HepG2 (cell line): ENCODE measurements around the gene RAD51. TPM values are rescaled to one million over a fixed set of nuclear protein-coding genes. Genes with fewer than 3 reads are reported as not detected.

Experiments
- FIP1L1 ChIP-seq: fragments of 200-400 bp; formaldehyde crosslinking; IDR thresholded peaks from 2 replicates; pipeline ENCODE4 v1.6.1; 2018; ENCODE audit warnings: low read depth, mild to moderate bottlenecking, low read length, moderate library complexity, borderline replicate concordance; ENCODE audit not compliant: insufficient read depth
- HDAC1 ChIP-seq: sonication (generic); formaldehyde crosslinking; IDR thresholded peaks from 2 replicates; pipeline ENCODE4 v1.5.1; 2020; ENCODE audit warnings: mild to moderate bottlenecking, missing genetic modification reagents
- HNF4A ChIP-seq: sonication (generic); formaldehyde crosslinking; IDR thresholded peaks from 2 replicates; pipeline ENCODE4 v1.4.0; 2020; ENCODE audit warnings: missing genetic modification reagents
- KAT8 ChIP-seq: IDR thresholded peaks from 2 replicates; pipeline ENCODE4 v1.6.1; 2016; ENCODE audit warnings: missing genetic modification reagents, missing compliant biosample characterization
- LCORL ChIP-seq, 2 experiments: fragments of 450-650 bp in 1 of 2; sonication (generic) in 1 of 2; formaldehyde crosslinking in 1 of 2; IDR thresholded peaks; 2 replicates each; pipeline versions ENCODE4 v1.5.0 to v1.6.1; 2017 to 2020; ENCODE audit warnings: antibody characterized with exemption in 1 of 2, missing genetic modification reagents in 1 of 2
- NFE2L1 ChIP-seq: sonication (generic); formaldehyde crosslinking; IDR thresholded peaks from 2 replicates; pipeline ENCODE4 v1.4.0; 2020; ENCODE audit warnings: missing genetic modification reagents, mild to moderate bottlenecking, borderline replicate concordance
- NFE2L2 ChIP-seq: fragments of 150-350 bp; IDR thresholded peaks from 2 replicates; pipeline ENCODE4 v1.6.1; 2014; ENCODE audit warnings: low read length
- RAD21 ChIP-seq: fragments of 450-650 bp; formaldehyde crosslinking; IDR thresholded peaks from 2 replicates; pipeline ENCODE4 v1.5.0; 2020; ENCODE audit warnings: mild to moderate bottlenecking
- RBFOX2 ChIP-seq: fragments of 200-400 bp; formaldehyde crosslinking; IDR thresholded peaks from 2 replicates; pipeline ENCODE4 v1.6.1; 2017; ENCODE audit warnings: low read depth, mild to moderate bottlenecking, low read length
- RCOR2 ChIP-seq: IDR thresholded peaks from 2 replicates; pipeline ENCODE4 v1.6.1; 2016; ENCODE audit warnings: missing biosample characterization, missing genetic modification reagents
- SOX6 ChIP-seq, 2 experiments: fragments of 450-650 bp in 1 of 2; sonication (generic) in 1 of 2; formaldehyde crosslinking in 1 of 2; IDR thresholded peaks; 2 replicates each; pipeline versions ENCODE4 v1.4.0 to v1.6.1; 2017 to 2020; ENCODE audit warnings: antibody characterized with exemption in 1 of 2, mild to moderate bottlenecking in 1 of 2, missing genetic modification reagents in 1 of 2
- TOPORS ChIP-seq: sonication (generic); formaldehyde crosslinking; IDR thresholded peaks from 2 replicates; pipeline ENCODE4 v1.8.0; 2023; ENCODE audit warnings: mild to moderate bottlenecking, missing genetic modification reagents
- ZIK1 ChIP-seq: sonication (generic); formaldehyde crosslinking; IDR thresholded peaks from 2 replicates; pipeline ENCODE4 v1.5.0; 2020; ENCODE audit warnings: mild to moderate bottlenecking, low read depth, missing genetic modification reagents, borderline replicate concordance
- ZMAT3 ChIP-seq: sonication (generic); formaldehyde crosslinking; conservative IDR thresholded peaks from 2 replicates; pipeline ENCODE4 v1.7.0; 2021; ENCODE audit warnings: missing genetic modification reagents
- ZNF543 ChIP-seq: sonication (generic); formaldehyde crosslinking; IDR thresholded peaks from 2 replicates; pipeline ENCODE4 v1.4.0; 2020; ENCODE audit warnings: mild to moderate bottlenecking, missing genetic modification reagents
- ZNF616 ChIP-seq: sonication (generic); formaldehyde crosslinking; IDR thresholded peaks from 2 replicates; pipeline ENCODE4 v1.5.0; 2020; ENCODE audit warnings: low read depth, mild to moderate bottlenecking, missing genetic modification reagents
- ZNF761 ChIP-seq: sonication (generic); formaldehyde crosslinking; conservative IDR thresholded peaks from 2 replicates; pipeline ENCODE4 v1.4.0; 2020; ENCODE audit warnings: mild to moderate bottlenecking, missing genetic modification reagents
- ZNF792 ChIP-seq: IDR thresholded peaks from 2 replicates; pipeline ENCODE4 v1.6.1; 2016
- ZSCAN22 ChIP-seq: sonication (generic); formaldehyde crosslinking; IDR thresholded peaks from 2 replicates; pipeline ENCODE4 v1.4.0; 2020; ENCODE audit warnings: mild to moderate bottlenecking, missing genetic modification reagents
- ZSCAN31 ChIP-seq: sonication (generic); formaldehyde crosslinking; IDR thresholded peaks from 2 replicates; pipeline ENCODE4 v1.5.0; 2020; ENCODE audit warnings: low read depth, mild to moderate bottlenecking, missing genetic modification reagents
- polyA plus RNA-seq, 8 experiments: library from polyadenylated mRNA; depleted of rRNA in 3 of 8; stranded (reverse) in 7 of 8; unstranded in 1 of 8; fragments of >200 nt; fragmentation: Illumina TruSeq in 4 of 8; extraction: Trizol in 4 of 8; gene quantifications; 2 replicates each; pipeline versions ENCODE4 v1.2.1 to v1.2.3, GENCODE V29; 2011 to 2016; ENCODE audit warnings: low read depth in 4 of 8, missing spikeins in 1 of 8, mixed read lengths in 1 of 8; ENCODE audit not compliant: insufficient read depth in 1 of 8
- total RNA-seq, 5 experiments: library from RNA; depleted of rRNA; stranded (reverse); fragments of >200 nt; fragmentation: Illumina TruSeq; extraction: Trizol; gene quantifications; 2 replicates each; pipeline ENCODE4 v1.2.3, GENCODE V29; 2016; ENCODE audit warnings: low read depth in 1 of 5
- TF ChIP-seq, protein P1 (sequence below): sonication (generic); formaldehyde crosslinking; IDR thresholded peaks from 2 replicates; pipeline ENCODE4 v1.5.0; 2020; ENCODE audit warnings: missing genetic modification reagents
- TF ChIP-seq, protein P2 (sequence below): sonication (generic); formaldehyde crosslinking; IDR thresholded peaks from 2 replicates; pipeline ENCODE4 v1.5.0; 2020; ENCODE audit warnings: missing genetic modification reagents, mild to moderate bottlenecking, borderline replicate concordance
- TF ChIP-seq, protein P3 (sequence below): sonication (generic); formaldehyde crosslinking; IDR thresholded peaks from 2 replicates; pipeline ENCODE4 v1.5.1; 2020; ENCODE audit warnings: mild to moderate bottlenecking, missing genetic modification reagents
- TF ChIP-seq, protein P4 (sequence below): sonication (generic); formaldehyde crosslinking; IDR thresholded peaks from 2 replicates; pipeline ENCODE4 v1.8.1; 2023; ENCODE audit warnings: missing genetic modification reagents, inconsistent platforms, borderline replicate concordance

The RAD51 gene
- total and polyA plus RNA-seq, 2 of the 13 experiments (the other 11 are each of a cell fraction or from before 2014, with no cell fraction given), result 8.5 to 12.8 TPM

DNA sequence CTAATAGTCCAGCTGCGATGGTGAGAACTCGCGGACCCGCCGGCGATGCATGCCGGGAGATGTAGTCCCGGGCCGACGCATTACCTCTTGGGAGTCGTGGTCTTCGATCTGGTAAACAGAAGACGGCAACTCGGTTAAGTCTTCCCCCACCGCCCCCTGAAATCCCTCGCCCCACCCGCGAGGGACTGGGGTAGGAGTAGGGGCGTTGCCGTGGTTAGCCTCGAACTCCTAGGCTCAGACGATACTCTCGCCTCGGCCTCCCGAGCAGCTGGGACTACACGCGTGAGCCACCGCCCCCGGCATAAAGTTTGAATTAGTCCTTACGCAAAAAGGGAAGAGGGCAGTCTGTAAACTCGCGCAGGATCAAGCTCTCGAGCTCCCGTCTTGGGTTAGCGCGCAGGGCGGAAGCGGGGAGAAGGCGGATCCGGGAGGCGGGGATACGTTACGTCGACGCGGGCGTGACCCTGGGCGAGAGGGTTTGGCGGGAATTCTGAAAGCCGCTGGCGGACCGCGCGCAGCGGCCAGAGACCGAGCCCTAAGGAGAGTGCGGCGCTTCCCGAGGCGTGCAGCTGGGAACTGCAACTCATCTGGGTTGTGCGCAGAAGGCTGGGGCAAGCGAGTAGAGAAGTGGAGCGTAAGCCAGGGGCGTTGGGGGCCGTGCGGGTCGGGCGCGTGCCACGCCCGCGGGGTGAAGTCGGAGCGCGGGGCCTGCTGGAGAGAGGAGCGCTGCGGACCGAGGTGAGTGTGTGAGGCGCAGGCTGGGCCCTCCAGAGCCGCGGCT is at the start of gene RAD51 (continued):
- TF ChIP-seq ZSCAN31 (CRISPR knock-in tag) (no peak), RCOR2 (CRISPR knock-in tag) (no peak), RAD21 (CRISPR knock-in tag) (no peak), NFE2L1 (CRISPR knock-in tag) (no peak), ZIK1 (CRISPR knock-in tag) (no peak; the same call in 1 of the 2 replicates), ZMAT3 (CRISPR knock-in tag) (peak; percentile 92), NFE2L2 (no peak), HNF4A (CRISPR knock-in tag) (peak; percentile 56), ZSCAN22 (CRISPR knock-in tag) (no peak), FIP1L1 (no peak), ZNF616 (peak; percentile 10; the same call in 1 of the 2 replicates), HDAC1 (peak; percentile 100), ZNF792 (CRISPR knock-in tag) (no peak), ZNF543 (CRISPR knock-in tag) (peak; percentile 88), LCORL (IDR thresholded peaks at IDR 0.05) (no peak), LCORL (CRISPR knock-in tag; IDR thresholded peaks at IDR 0.05) (peak; percentile 74; the same call in 1 of the 2 replicates), RBFOX2 (peak; percentile 90), KAT8 (CRISPR knock-in tag) (peak; percentile 80), ZNF761 (CRISPR knock-in tag) (peak; percentile 47), SOX6 (IDR thresholded peaks at IDR 0.05) (no peak), SOX6 (CRISPR knock-in tag; IDR thresholded peaks at IDR 0.05) (peak; percentile 48; the same call in 1 of the 2 replicates), TOPORS (CRISPR knock-in tag) (peak; percentile 71)
- TF ChIP-seq, protein P1, sequence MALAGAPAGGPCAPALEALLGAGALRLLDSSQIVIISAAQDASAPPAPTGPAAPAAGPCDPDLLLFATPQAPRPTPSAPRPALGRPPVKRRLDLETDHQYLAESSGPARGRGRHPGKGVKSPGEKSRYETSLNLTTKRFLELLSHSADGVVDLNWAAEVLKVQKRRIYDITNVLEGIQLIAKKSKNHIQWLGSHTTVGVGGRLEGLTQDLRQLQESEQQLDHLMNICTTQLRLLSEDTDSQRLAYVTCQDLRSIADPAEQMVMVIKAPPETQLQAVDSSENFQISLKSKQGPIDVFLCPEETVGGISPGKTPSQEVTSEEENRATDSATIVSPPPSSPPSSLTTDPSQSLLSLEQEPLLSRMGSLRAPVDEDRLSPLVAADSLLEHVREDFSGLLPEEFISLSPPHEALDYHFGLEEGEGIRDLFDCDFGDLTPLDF (CRISPR knock-in tag), result peak; percentile 96
- TF ChIP-seq, protein P2, sequence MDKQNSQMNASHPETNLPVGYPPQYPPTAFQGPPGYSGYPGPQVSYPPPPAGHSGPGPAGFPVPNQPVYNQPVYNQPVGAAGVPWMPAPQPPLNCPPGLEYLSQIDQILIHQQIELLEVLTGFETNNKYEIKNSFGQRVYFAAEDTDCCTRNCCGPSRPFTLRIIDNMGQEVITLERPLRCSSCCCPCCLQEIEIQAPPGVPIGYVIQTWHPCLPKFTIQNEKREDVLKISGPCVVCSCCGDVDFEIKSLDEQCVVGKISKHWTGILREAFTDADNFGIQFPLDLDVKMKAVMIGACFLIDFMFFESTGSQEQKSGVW (CRISPR knock-in tag), result peak; percentile 85; the same call in 1 of the 2 replicates
- TF ChIP-seq, protein P3, sequence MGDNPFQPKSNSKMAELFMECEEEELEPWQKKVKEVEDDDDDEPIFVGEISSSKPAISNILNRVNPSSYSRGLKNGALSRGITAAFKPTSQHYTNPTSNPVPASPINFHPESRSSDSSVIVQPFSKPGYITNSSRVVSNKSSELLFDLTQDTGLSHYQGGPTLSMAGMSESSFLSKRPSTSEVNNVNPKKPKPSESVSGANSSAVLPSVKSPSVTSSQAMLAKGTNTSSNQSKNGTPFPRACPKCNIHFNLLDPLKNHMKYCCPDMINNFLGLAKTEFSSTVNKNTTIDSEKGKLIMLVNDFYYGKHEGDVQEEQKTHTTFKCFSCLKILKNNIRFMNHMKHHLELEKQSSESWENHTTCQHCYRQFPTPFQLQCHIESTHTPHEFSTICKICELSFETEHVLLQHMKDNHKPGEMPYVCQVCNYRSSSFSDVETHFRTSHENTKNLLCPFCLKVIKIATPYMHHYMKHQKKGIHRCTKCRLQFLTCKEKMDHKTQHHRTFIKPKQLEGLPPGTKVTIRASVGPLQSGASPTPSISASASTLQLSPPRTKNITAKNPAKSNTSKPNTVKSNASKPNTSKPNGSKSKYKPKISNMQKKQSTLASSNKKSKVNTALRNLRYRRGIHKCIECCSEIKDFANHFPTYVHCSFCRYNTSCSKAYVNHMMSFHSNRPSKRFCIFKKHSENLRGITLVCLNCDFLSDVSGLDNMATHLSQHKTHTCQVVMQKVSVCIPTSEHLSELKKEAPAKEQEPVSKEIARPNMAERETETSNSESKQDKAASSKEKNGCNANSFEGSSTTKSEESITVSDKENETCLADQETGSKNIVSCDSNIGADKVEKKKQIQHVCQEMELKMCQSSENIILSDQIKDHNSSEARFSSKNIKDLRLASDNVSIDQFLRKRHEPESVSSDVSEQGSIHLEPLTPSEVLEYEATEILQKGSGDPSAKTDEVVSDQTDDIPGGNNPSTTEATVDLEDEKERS (CRISPR knock-in tag), result no peak
- TF ChIP-seq, protein P4, sequence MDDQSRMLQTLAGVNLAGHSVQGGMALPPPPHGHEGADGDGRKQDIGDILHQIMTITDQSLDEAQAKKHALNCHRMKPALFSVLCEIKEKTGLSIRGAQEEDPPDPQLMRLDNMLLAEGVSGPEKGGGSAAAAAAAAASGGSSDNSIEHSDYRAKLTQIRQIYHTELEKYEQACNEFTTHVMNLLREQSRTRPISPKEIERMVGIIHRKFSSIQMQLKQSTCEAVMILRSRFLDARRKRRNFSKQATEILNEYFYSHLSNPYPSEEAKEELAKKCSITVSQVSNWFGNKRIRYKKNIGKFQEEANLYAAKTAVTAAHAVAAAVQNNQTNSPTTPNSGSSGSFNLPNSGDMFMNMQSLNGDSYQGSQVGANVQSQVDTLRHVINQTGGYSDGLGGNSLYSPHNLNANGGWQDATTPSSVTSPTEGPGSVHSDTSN (CRISPR knock-in tag), result no peak
